GM12891 (cell line): ENCODE data around the gene ZFP36L2.

Source experiments
- PAX5 ChIP-seq: IDR thresholded peaks from 2 replicates; pipeline ENCODE4 v1.6.1; 2011; ENCODE audit warnings: low read length, moderate library complexity, mild to moderate bottlenecking; ENCODE audit not compliant: insufficient read depth, severe bottlenecking
- POLR2A ChIP-seq: IDR thresholded peaks from 2 replicates; pipeline ENCODE4 v1.6.1; 2011; ENCODE audit warnings: low read depth, low read length, control low read depth
- POLR2AphosphoS5 ChIP-seq: IDR thresholded peaks from 2 replicates; pipeline ENCODE4 v1.6.1; 2011; ENCODE audit warnings: low read depth, low read length, control low read depth
- SPI1 ChIP-seq: IDR thresholded peaks from 2 replicates; pipeline ENCODE4 v1.6.1; 2011; ENCODE audit warnings: low read depth, low read length, control low read depth
- TAF1 ChIP-seq: IDR thresholded peaks from 2 replicates; pipeline ENCODE4 v1.6.1; 2011; ENCODE audit warnings: low read depth, low read length, control low read depth

DNA sequence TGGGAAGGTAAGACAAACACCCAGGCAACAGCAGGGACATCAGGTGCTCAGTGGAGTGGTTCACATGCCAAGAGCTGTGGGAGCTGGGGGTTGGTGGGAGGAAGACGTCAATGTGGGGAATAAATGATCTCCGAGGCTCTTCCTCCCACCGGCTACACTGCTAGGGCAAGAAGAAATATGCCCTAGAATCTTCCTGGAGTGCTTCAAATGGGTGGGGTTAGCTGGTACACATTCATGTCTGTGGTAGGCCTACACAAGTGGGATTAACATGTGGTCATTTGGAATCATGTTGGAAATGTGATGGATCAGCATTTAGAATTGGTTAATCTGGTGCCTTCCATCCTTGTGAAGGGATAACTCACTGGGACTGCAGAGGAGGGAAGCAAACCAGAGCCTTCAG lies 12.4 kb upstream of the ZFP36L2 start:
- no peak for TF ChIP-seq POLR2AphosphoS5
- TF ChIP-seq POLR2A = no peak
- TF ChIP-seq TAF1 = no peak
- no peak for TF ChIP-seq SPI1
- TF ChIP-seq PAX5 = no peak
